ENCODE results near the gene SMCO3. TPM values are rescaled to one million over a fixed set of nuclear protein-coding genes. Genes with fewer than 3 reads are reported as not detected.

The SMCO3 gene
- total and polyA plus RNA-seq, 2 of the 8 experiments (the other 6 are each of a cell fraction or from before 2014, with no cell fraction given): not detected

- no peak for FAIRE-seq
- WGBS, 2 experiments (ENCODE audit: extremely low coverage in 1 of 2, insufficient coverage in 1 of 2, insufficient read length in 1 of 2, insufficient replicate concordance in 2 of 2, low coverage in 1 of 2, low lambda C conversion rate in 2 of 2, missing lambda C conversion rate in 1 of 2): 1% methylated on average over 38 of the region's 38 CpGs; no CpG with 5 or more reads in 1 of the 2 experiments
- peaks cover 0 to 35% of the 10 kb centered on the region in 2 experiments; a peak in 2 of 4 replicates for H3K79me2 ChIP-seq (ENCODE audit: control insufficient read depth in 1 of 2, insufficient read depth in 2 of 2, low read length in 2 of 2)
- TF ChIP-seq TAF7 (optimal IDR thresholded peaks at IDR 0.05; ENCODE audit: borderline replicate concordance, low read depth, low read length): peak; percentile 20
- peak; percentile 98 for TF ChIP-seq POLR2AphosphoS5 (IDR thresholded peaks at IDR 0.05; ENCODE audit: low read depth, low read length)
- TF ChIP-seq HDAC6 (IDR thresholded peaks at IDR 0.05; ENCODE audit: low read depth, low read length): no peak
- TF ChIP-seq MAX (IDR thresholded peaks at IDR 0.05): peak; percentile 67
- no peak for TF ChIP-seq GTF2F1 (IDR thresholded peaks at IDR 0.05; ENCODE audit: borderline replicate concordance, low read depth, low read length)
- TF ChIP-seq SAP30 (IDR thresholded peaks at IDR 0.05; ENCODE audit: insufficient read depth, insufficient replicate concordance, low read length): peak; percentile 14
- no peak for TF ChIP-seq ATF3 (IDR thresholded peaks at IDR 0.05; ENCODE audit: insufficient read depth, low read depth, low read length)
- TF ChIP-seq KDM4A (IDR thresholded peaks at IDR 0.05; ENCODE audit: low read depth, low read length, severe bottlenecking): peak; percentile 44
- TF ChIP-seq NRF1 (IDR thresholded peaks at IDR 0.05; ENCODE audit: low read depth, low read length): no peak
- TF ChIP-seq TCF12 (IDR thresholded peaks at IDR 0.05; ENCODE audit: low read depth, low read length): 0 out of 2 replicates have a peak, but pooled peaks have one; percentile 33
- peak; percentile 81 for TF ChIP-seq CHD2 (IDR thresholded peaks at IDR 0.05; ENCODE audit: low read length)
These were observed 44.0 kb downstream of the SMCO3 start for GRCh38 chr12:14769969-14770495.

More at GRCh38 chr12:14769969-14770495, 44.0 kb downstream of the SMCO3 start:
- H3K79me1 ChIP-seq (ENCODE audit: low read depth, low read length): no peaks in the 10 kb centered on the region
- peak overlapping the region; percentile 71 for H3K56ac ChIP-seq (replicated peaks; ENCODE audit: insufficient read length, low read depth, low read length)
- no peak overlapping the region for H3K23ac ChIP-seq (ENCODE audit: insufficient read length)
- peak overlapping the region; percentile 74 to 94 (median 86) for H3K9ac ChIP-seq (replicated peaks in 1 of 4; ENCODE audit: extremely low read depth in 1 of 4, low read depth in 3 of 4, low read length in 3 of 4)
- H3K4me3 ChIP-seq (ENCODE audit: extremely low read depth in 1 of 4, insufficient read depth in 2 of 4, low read depth in 3 of 4, low read length in 4 of 4): peak overlapping the region; percentile 84 to 99 (median 92)
- no peaks in the 10 kb centered on the region for H3K27me3 ChIP-seq (replicated peaks in 1 of 4; ENCODE audit: control insufficient read depth in 3 of 4, extremely low read depth in 1 of 4, insufficient read depth in 3 of 4, low read length in 3 of 4)
- peak overlapping the region; percentile 77 to 80 for H3K4me2 ChIP-seq (ENCODE audit: insufficient read depth in 1 of 2, low read depth in 2 of 2, low read length in 2 of 2)
- H3K4me1 ChIP-seq (replicated peaks in 1 of 4; ENCODE audit: control insufficient read depth in 3 of 4, insufficient read depth in 4 of 4, low read length in 3 of 4): no peaks in the 10 kb centered on the region; a peak in 2 of 7 replicates
- peak overlapping the region; percentile 47 for H4K5ac ChIP-seq (ENCODE audit: insufficient read length, low read depth, low read length)
- peaks cover 4% of the 10 kb centered on the region for H3K23me2 ChIP-seq (ENCODE audit: low read depth, low read length)
- no peak overlapping the region for H2BK20ac ChIP-seq (ENCODE audit: low read length)
- peak overlapping the region; percentile 0 for H4K91ac ChIP-seq (replicated peaks; ENCODE audit: insufficient read length, low read length)
- H2BK120ac ChIP-seq (replicated peaks; ENCODE audit: low read depth, low read length): no peak overlapping the region
- H4K20me1 ChIP-seq (replicated peaks in 1 of 2; ENCODE audit: control insufficient read depth in 1 of 2, insufficient read depth in 2 of 2, low read length in 2 of 2): peaks cover 0 to 8% of the 10 kb centered on the region in 2 experiments
- peaks cover 0 to under 1% (median 0%) of the 10 kb centered on the region in 4 experiments; a peak in 1 of 8 replicates for H3K36me3 ChIP-seq (ENCODE audit: control insufficient read depth in 2 of 4, insufficient read depth in 4 of 4, low read length in 3 of 4)
- ChIA-PET CTCF (ENCODE audit: partially characterized antibody) (interaction anchor here (0.8 to 2.6 kb wide), 26 partner anchors 11 to 451 kb away, joined by 3 to 15 read pairs (median 4); partner anchors contain the start of gene RERG), POLR2A (ENCODE audit: partially characterized antibody) (interaction anchor here (0.6 to 7.3 kb wide), 37 partner anchors 8 to 533 kb away, joined by 3 to 136 read pairs (median 6); partner anchors contain the start of genes C12orf60, GUCY2C, SMCO3 and WBP11)
- H2BK5ac ChIP-seq (ENCODE audit: low read depth, low read length): peak overlapping the region; percentile 83
- DNase-seq (ENCODE audit: low read depth in 1 of 2, low spot score in 2 of 2): peak in 1 of 2 experiments; percentile 61
- H2BK15ac ChIP-seq (ENCODE audit: low read length): no peak overlapping the region
- H3K4ac ChIP-seq (replicated peaks; ENCODE audit: insufficient read length, low read depth, low read length): peak overlapping the region; percentile 28
- no peak overlapping the region; the same call in 1 of the 2 replicates for H2BK12ac ChIP-seq (ENCODE audit: low read depth, low read length)
- H3K9me3 ChIP-seq (ENCODE audit: insufficient read depth in 2 of 2, low read depth in 1 of 2, low read length in 1 of 2): peaks cover 0 to 3% of the 10 kb centered on the region in 2 experiments; a peak in 1 of 4 replicates
- 0 out of 2 replicates have a peak overlapping the region, but pooled peaks have one; percentile 81 for H4K8ac ChIP-seq (ENCODE audit: extremely low read depth, insufficient read depth, low read length)
- no peak overlapping the region for H2AFZ ChIP-seq (ENCODE audit: low read length)
- peak overlapping the region; percentile 94; the same call in 1 of the 2 replicates for H3K18ac ChIP-seq (ENCODE audit: extremely low read depth, low read length)
- peak overlapping the region; percentile 93 for H3K27ac ChIP-seq (ENCODE audit: low read depth, low read length)
- no peak overlapping the region for H2AK5ac ChIP-seq (ENCODE audit: low read depth, low read length)
- no peak overlapping the region for H3K14ac ChIP-seq (ENCODE audit: insufficient read length)

All from H1 (cell line).